Spleen (tissue), 7 donors: ENCODE data around the gene PAX7.

ENCODE experiments used
- CTCF ChIP-seq, 11 experiments: fragments of 200-600 bp in 7 of 11; fragments of 450-650 bp in 4 of 11; sonication (generic) in 4 of 11; IDR thresholded peaks in 8 of 11; conservative IDR thresholded peaks in 3 of 11; 1 replicate in 7 of 11; 2 replicates in 4 of 11; pipeline versions ENCODE4 v1.4.0 to v1.8.0; 2016 to 2021; ENCODE audit warnings: antibody characterized with exemption in 11 of 11, inconsistent platforms in 4 of 11, mild to moderate bottlenecking in 1 of 11
- POLR2A ChIP-seq, 3 donors: fragments of 450-650 bp; IDR thresholded peaks; one replicate each; pipeline ENCODE4 v1.5.1; 2017; ENCODE audit warnings: antibody characterized with exemption in 3 of 3, mild to moderate bottlenecking in 1 of 3
- POLR2AphosphoS5 ChIP-seq, 3 donors: sonication (generic); formaldehyde crosslinking; IDR thresholded peaks; one replicate each; pipeline ENCODE4 v1.5.1; 2017; ENCODE audit warnings: antibody characterized with exemption in 3 of 3
- donor health status: DM: no; HTN: no; CAD: no; lungs with moderate emphysema.
- donor health status: DM: no; HTN: no; CAD: no.
- donor health status: DM: no; HTN: no; CAD: no.

- TF ChIP-seq POLR2AphosphoS5 (IDR thresholded peaks at IDR 0.05) (no peak), CTCF (IDR thresholded peaks at IDR 0.05 in 8 of 11, conservative IDR thresholded peaks at IDR 0.05 in 3 of 11) (no peak), POLR2A (IDR thresholded peaks at IDR 0.05) (no peak)
Measured at GRCh38 chr1:18630511-18631495, at the start of gene PAX7.
